HG03097 (cell line): ENCODE measurements around the gene CAP1.
"Not testable (repeated sequence)": the region's sequence is repeated elsewhere in the genome, so short reads cannot be mapped to it uniquely, and the experiment has no call there.

Source experiments
- ATAC-seq: cut with Tn5 transposase; IDR thresholded peaks from one replicate; pipeline ENCODE4 v1.9.1; 2021; ENCODE audit not compliant: unreplicated experiment, low FRiP score

The CAP1 gene

GRCh38 chr1:40040511-40041465 is at the start of gene CAP1:
Gene CAP1, plus strand, starts transcription at chr1:40040729. Its CDS starts 18,618 bp downstream, at chr1:40059347.
- ATAC-seq = peak; percentile 78

- no peak for ATAC-seq
These were observed 48.3 kb upstream of the CAP1 start for GRCh38 chr1:39992234-39992633.

GRCh38 chr1:39992888-39993287 is 47.6 kb upstream of the CAP1 start:
- no peak for ATAC-seq

- ATAC-seq = no peak
These were observed 44.5 kb upstream of the CAP1 start for GRCh38 chr1:39995973-39996393.

- ATAC-seq = no peak
These were observed 44.0 kb upstream of the CAP1 start for GRCh38 chr1:39996396-39997004.

- ATAC-seq = no peak
These were observed 39.1 kb upstream of the CAP1 start for GRCh38 chr1:40001456-40001855.

- ATAC-seq = no peak
These were observed 37.1 kb upstream of the CAP1 start for GRCh38 chr1:40003156-40004093.

GRCh38 chr1:40004857-40005256 is 35.7 kb upstream of the CAP1 start:
- ATAC-seq = no peak

GRCh38 chr1:40007481-40008034 is 33.0 kb upstream of the CAP1 start:
- not testable (repeated sequence) for ATAC-seq

- ATAC-seq = no peak
These were observed 29.3 kb upstream of the CAP1 start for GRCh38 chr1:40011198-40011597.

- ATAC-seq = no peak
These were observed 26.2 kb upstream of the CAP1 start for GRCh38 chr1:40014253-40014706.

- no peak for ATAC-seq
These were observed 25.5 kb upstream of the CAP1 start for GRCh38 chr1:40014812-40015594.

- no peak for ATAC-seq
These were observed 22.5 kb upstream of the CAP1 start for GRCh38 chr1:40017951-40018575.

GRCh38 chr1:40020447-40021085 is 20.0 kb upstream of the CAP1 start:
- ATAC-seq = no peak

GRCh38 chr1:40023379-40023944 is 17.1 kb upstream of the CAP1 start:
- ATAC-seq = no peak

- ATAC-seq = no peak
These were observed 15.9 kb upstream of the CAP1 start for GRCh38 chr1:40024671-40025070.

- no peak for ATAC-seq
These were observed 12.9 kb upstream of the CAP1 start for GRCh38 chr1:40027647-40028046.

GRCh38 chr1:40029608-40030007 is 10.9 kb upstream of the CAP1 start:
- ATAC-seq = no peak
